Measurements from ENCODE around the gene TTYH3.

TTYH3 gene

GRCh38 chr7:2657920-2658671 is 26.3 kb downstream of the TTYH3 start:
- no peak overlapping the region for H3K27ac ChIP-seq (ENCODE audit: insufficient read depth, low read length, poor library complexity, severe bottlenecking)
- no peaks in the 10 kb centered on the region for H3K4me1 ChIP-seq (ENCODE audit: control insufficient read depth, insufficient read depth, low read length, poor library complexity, severe bottlenecking)
- no peak for DNase-seq
- H3K4me3 ChIP-seq (ENCODE audit: insufficient read depth, low read depth, low read length, poor library complexity, severe bottlenecking), result no peak overlapping the region
- H3K36me3 ChIP-seq (ENCODE audit: control insufficient read depth, insufficient read depth, low read length), result no peaks in the 10 kb centered on the region
- H3K9me3 ChIP-seq (ENCODE audit: control insufficient read depth, low read length), result no peaks in the 10 kb centered on the region
- no peaks in the 10 kb centered on the region for H3K27me3 ChIP-seq (replicated peaks; ENCODE audit: control insufficient read depth, insufficient read depth, low read length, poor library complexity, severe bottlenecking)

- no peaks in the 10 kb centered on the region for H3K27me3 ChIP-seq (replicated peaks; ENCODE audit: control insufficient read depth, insufficient read depth, low read length, poor library complexity, severe bottlenecking)
- no peaks in the 10 kb centered on the region for H3K9me3 ChIP-seq (ENCODE audit: control insufficient read depth, low read length)
- H3K4me3 ChIP-seq (ENCODE audit: insufficient read depth, low read depth, low read length, poor library complexity, severe bottlenecking), result no peak overlapping the region
- H3K4me1 ChIP-seq (ENCODE audit: control insufficient read depth, insufficient read depth, low read length, poor library complexity, severe bottlenecking), result no peaks in the 10 kb centered on the region
- H3K36me3 ChIP-seq (ENCODE audit: control insufficient read depth, insufficient read depth, low read length), result no peaks in the 10 kb centered on the region
- DNase-seq, result no peak
- H3K27ac ChIP-seq (ENCODE audit: insufficient read depth, low read length, poor library complexity, severe bottlenecking), result no peak overlapping the region
Measured at GRCh38 chr7:2658941-2659340, 27.2 kb downstream of the TTYH3 start.

- no peaks in the 10 kb centered on the region for H3K36me3 ChIP-seq (ENCODE audit: control insufficient read depth, insufficient read depth, low read length)
- H3K4me3 ChIP-seq (ENCODE audit: insufficient read depth, low read depth, low read length, poor library complexity, severe bottlenecking), result no peak overlapping the region
- no peaks in the 10 kb centered on the region for H3K9me3 ChIP-seq (ENCODE audit: control insufficient read depth, low read length)
Measured at GRCh38 chr7:2659556-2660358, 28.0 kb downstream of the TTYH3 start.

DNA sequence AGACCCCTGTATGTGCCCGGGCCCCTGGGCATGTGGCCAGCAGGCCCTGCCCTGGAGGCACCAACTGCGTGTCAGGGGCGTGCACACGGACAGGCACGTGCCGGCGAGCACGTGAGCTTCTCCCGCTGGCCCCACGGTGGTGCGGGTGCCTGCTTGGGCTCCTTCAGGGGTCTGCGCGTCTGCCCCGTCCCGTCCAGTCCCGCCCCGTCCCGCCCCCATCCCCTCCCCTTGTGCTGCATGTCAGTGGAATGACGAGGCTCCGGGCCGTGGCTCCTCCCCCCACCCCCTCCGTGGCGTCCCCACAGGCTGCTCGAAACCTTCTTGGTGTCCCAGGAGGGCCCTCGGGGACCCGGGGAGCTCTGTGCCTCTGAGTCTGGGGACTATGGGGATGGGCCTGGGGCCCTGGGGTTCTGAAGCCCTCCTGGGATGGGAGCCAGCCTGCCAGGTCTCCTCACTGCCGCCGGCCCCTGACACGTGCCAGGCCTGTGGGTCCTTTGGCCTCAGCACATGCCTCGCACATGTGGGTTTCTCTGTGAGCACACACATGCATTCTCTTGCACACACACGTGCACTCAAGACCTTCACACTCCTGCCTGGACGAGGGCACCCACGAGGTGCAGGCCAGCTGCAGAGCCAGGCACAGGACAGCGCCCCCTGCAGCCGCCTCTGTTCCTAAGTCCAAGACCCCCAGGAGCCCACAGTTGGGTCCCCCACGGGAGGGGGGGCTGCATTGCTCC is 28.7 kb downstream of the TTYH3 start:
- Histone ChIP-seq H3K36me3 (ENCODE audit: control insufficient read depth, insufficient read depth, low read length) (no peaks in the 10 kb centered on the region), H3K9me3 (ENCODE audit: control insufficient read depth, low read length) (no peaks in the 10 kb centered on the region), H3K27ac (ENCODE audit: insufficient read depth, low read length, poor library complexity, severe bottlenecking) (no peak overlapping the region), H3K4me3 (ENCODE audit: insufficient read depth, low read depth, low read length, poor library complexity, severe bottlenecking) (no peak overlapping the region), H3K4me1 (ENCODE audit: control insufficient read depth, insufficient read depth, low read length, poor library complexity, severe bottlenecking) (no peaks in the 10 kb centered on the region), H3K27me3 (replicated peaks; ENCODE audit: control insufficient read depth, insufficient read depth, low read length, poor library complexity, severe bottlenecking) (no peaks in the 10 kb centered on the region)
- no peak for DNase-seq

More at GRCh38 chr7:2659556-2660358, 28.0 kb downstream of the TTYH3 start:
- DNase-seq, result no peak
- no peaks in the 10 kb centered on the region for H3K4me1 ChIP-seq (ENCODE audit: control insufficient read depth, insufficient read depth, low read length, poor library complexity, severe bottlenecking)
- no peaks in the 10 kb centered on the region for H3K27me3 ChIP-seq (replicated peaks; ENCODE audit: control insufficient read depth, insufficient read depth, low read length, poor library complexity, severe bottlenecking)
- no peak overlapping the region for H3K27ac ChIP-seq (ENCODE audit: insufficient read depth, low read length, poor library complexity, severe bottlenecking)

- H3K4me3 ChIP-seq (ENCODE audit: insufficient read depth, low read depth, low read length, poor library complexity, severe bottlenecking), result no peak overlapping the region
- no peak for DNase-seq
- no peaks in the 10 kb centered on the region for H3K9me3 ChIP-seq (ENCODE audit: control insufficient read depth, low read length)
- H3K36me3 ChIP-seq (ENCODE audit: control insufficient read depth, insufficient read depth, low read length), result no peaks in the 10 kb centered on the region
- H3K27ac ChIP-seq (ENCODE audit: insufficient read depth, low read length, poor library complexity, severe bottlenecking), result no peak overlapping the region
- no peaks in the 10 kb centered on the region for H3K27me3 ChIP-seq (replicated peaks; ENCODE audit: control insufficient read depth, insufficient read depth, low read length, poor library complexity, severe bottlenecking)
- H3K4me1 ChIP-seq (ENCODE audit: control insufficient read depth, insufficient read depth, low read length, poor library complexity, severe bottlenecking), result no peaks in the 10 kb centered on the region
Measured at GRCh38 chr7:2661096-2661449, 29.3 kb downstream of the TTYH3 start.

DNA sequence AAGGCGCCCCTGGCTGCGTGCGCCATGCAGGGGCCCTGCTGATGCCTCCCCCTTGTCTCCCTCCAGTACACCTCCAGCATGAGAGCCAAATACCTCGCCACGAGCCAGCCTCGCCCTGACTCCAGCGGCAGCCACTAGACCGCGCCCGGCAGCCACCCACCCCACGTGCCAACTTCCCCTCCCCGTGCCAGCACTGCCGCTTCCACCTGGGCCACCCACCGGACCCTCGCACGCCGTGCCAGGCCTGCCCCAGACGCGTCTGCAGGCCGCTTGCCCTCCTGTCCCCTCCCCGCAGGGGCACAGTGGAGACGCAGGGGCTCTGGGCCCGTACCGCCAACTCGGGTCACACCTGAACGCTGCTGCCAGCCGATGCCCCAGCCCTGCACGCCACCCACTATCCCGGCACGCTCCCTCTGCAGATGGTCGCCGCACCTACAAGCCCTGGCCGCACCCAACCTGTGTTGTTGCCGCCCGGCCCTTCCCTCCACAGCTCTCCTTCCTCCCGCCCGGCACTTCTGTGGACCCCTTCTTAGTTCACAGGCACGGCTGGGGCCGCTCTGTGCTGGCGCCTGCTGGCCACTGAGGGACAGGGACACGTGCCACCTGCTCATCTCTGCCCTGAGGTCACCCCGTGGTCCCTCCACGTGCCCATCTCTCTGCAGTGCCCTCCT is 30.0 kb downstream of the TTYH3 start:
- Histone ChIP-seq H3K4me1 (ENCODE audit: control insufficient read depth, insufficient read depth, low read length, poor library complexity, severe bottlenecking) (no peaks in the 10 kb centered on the region), H3K9me3 (ENCODE audit: control insufficient read depth, low read length) (no peaks in the 10 kb centered on the region), H3K4me3 (ENCODE audit: insufficient read depth, low read depth, low read length, poor library complexity, severe bottlenecking) (no peak overlapping the region), H3K27ac (ENCODE audit: insufficient read depth, low read length, poor library complexity, severe bottlenecking) (no peak overlapping the region), H3K36me3 (ENCODE audit: control insufficient read depth, insufficient read depth, low read length) (no peaks in the 10 kb centered on the region), H3K27me3 (replicated peaks; ENCODE audit: control insufficient read depth, insufficient read depth, low read length, poor library complexity, severe bottlenecking) (no peaks in the 10 kb centered on the region)
- no peak for DNase-seq

- no peak for DNase-seq
- H3K4me1 ChIP-seq (ENCODE audit: control insufficient read depth, insufficient read depth, low read length, poor library complexity, severe bottlenecking), result no peaks in the 10 kb centered on the region
- H3K27me3 ChIP-seq (replicated peaks; ENCODE audit: control insufficient read depth, insufficient read depth, low read length, poor library complexity, severe bottlenecking), result no peaks in the 10 kb centered on the region
- H3K36me3 ChIP-seq (ENCODE audit: control insufficient read depth, insufficient read depth, low read length), result no peaks in the 10 kb centered on the region
- no peak overlapping the region for H3K27ac ChIP-seq (ENCODE audit: insufficient read depth, low read length, poor library complexity, severe bottlenecking)
- H3K9me3 ChIP-seq (ENCODE audit: control insufficient read depth, low read length), result no peaks in the 10 kb centered on the region
- H3K4me3 ChIP-seq (ENCODE audit: insufficient read depth, low read depth, low read length, poor library complexity, severe bottlenecking), result no peak overlapping the region
Measured at GRCh38 chr7:2662273-2663120, 30.7 kb downstream of the TTYH3 start.

DNA sequence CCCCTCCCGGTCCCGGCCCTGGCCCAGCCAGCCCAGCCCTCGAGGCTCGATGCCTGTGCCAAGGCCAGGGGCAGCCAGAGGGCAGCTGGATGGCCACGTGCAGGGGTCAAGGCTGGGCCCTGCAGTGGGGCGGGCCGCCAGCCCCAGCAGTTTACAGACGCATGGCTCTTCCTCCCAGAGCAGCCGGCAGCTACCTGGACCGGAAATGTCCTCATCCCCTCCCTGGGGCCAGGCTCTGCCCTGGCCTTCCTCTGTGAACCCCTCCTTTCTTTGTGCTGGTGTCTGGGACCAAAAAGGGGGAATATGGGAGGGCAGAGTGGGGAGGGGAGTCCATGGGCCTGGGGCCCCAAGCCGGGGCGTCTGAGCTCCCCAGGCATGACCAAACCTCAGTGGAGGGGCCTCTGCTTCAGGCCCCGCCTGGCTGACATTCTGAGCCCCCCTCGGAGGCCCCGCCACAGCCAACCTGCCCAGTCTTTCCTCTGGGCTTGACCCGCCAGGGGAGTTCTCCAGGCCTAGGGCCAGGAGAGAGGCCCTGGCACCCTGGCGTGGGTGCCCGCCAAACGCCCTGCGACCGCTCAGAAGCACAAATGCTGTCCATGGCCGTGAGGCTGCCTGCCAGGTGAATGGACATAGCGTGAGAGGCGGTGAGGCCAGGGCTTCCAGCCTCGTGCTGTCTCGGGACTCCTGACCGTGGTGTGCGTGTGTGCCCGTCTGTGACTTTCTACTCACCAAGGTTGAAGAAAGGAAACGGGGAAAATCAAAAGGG is 31.5 kb downstream of the TTYH3 start:
- no peak overlapping the region for H3K27ac ChIP-seq (ENCODE audit: insufficient read depth, low read length, poor library complexity, severe bottlenecking)
- no peaks in the 10 kb centered on the region for H3K27me3 ChIP-seq (replicated peaks; ENCODE audit: control insufficient read depth, insufficient read depth, low read length, poor library complexity, severe bottlenecking)
- no peaks in the 10 kb centered on the region for H3K9me3 ChIP-seq (ENCODE audit: control insufficient read depth, low read length)
- H3K36me3 ChIP-seq (ENCODE audit: control insufficient read depth, insufficient read depth, low read length), result no peaks in the 10 kb centered on the region
- no peak overlapping the region for H3K4me3 ChIP-seq (ENCODE audit: insufficient read depth, low read depth, low read length, poor library complexity, severe bottlenecking)
- no peak for DNase-seq
- no peaks in the 10 kb centered on the region for H3K4me1 ChIP-seq (ENCODE audit: control insufficient read depth, insufficient read depth, low read length, poor library complexity, severe bottlenecking)

DNA sequence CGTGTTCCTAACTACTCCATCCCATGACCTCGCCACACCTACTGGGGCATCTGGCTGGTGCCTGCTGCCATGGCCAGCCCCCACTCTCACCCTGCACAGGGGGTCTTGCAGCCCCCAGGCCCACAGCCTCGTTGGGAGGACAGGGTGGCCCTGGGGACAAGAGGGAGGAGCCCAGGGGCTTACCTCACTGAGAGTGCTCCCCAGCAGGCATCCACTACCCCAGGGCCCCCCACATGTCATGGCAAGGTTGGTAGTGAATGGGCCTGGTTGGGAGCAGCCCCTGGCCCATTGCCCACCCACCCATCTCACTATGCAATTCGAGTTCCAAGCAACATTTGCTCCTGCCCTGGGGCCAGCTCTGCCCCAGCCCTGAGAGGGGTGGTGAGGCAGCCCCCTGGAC is 32.2 kb downstream of the TTYH3 start:
- H3K27ac ChIP-seq (ENCODE audit: insufficient read depth, low read length, poor library complexity, severe bottlenecking), result no peak overlapping the region
- no peak overlapping the region for H3K4me3 ChIP-seq (ENCODE audit: insufficient read depth, low read depth, low read length, poor library complexity, severe bottlenecking)
- no peaks in the 10 kb centered on the region for H3K36me3 ChIP-seq (ENCODE audit: control insufficient read depth, insufficient read depth, low read length)
- no peaks in the 10 kb centered on the region for H3K4me1 ChIP-seq (ENCODE audit: control insufficient read depth, insufficient read depth, low read length, poor library complexity, severe bottlenecking)
- no peaks in the 10 kb centered on the region for H3K9me3 ChIP-seq (ENCODE audit: control insufficient read depth, low read length)
- no peak for DNase-seq
- no peaks in the 10 kb centered on the region for H3K27me3 ChIP-seq (replicated peaks; ENCODE audit: control insufficient read depth, insufficient read depth, low read length, poor library complexity, severe bottlenecking)
